IMR-90 (cell line): ENCODE data around the gene MINDY2. TPM values are rescaled to one million over a fixed set of nuclear protein-coding genes. Genes with fewer than 3 reads are reported as not detected.

Source experiments
- ATAC-seq: fragments of 200-7000 bp; cut with Tn5 transposase; 2 replicates; pipeline ENCODE4 v1.9.1; 2020; ENCODE audit warnings: low read depth, mild to moderate bottlenecking, moderate library complexity
- BruUV-seq: library from RNA; stranded (reverse); fragments of 400-500 nt; replicated peaks from 2 replicates; lab custom pipeline; 2021; lab: Mats Ljungman, UMichigan
- CTCF ChIA-PET: fragments of 300-600 bp; formaldehyde crosslinking; extraction: SDS; loops from one replicate; lab custom pipeline; 2021; ENCODE audit warnings: antibody characterized with exemption; lab: Yijun Ruan, JAX
- POLR2A ChIA-PET: fragments of 300-600 bp; sonication (Branson Sonifier 250); formaldehyde crosslinking; loops from one replicate; lab custom pipeline; 2022; ENCODE audit warnings: antibody characterized with exemption; ENCODE audit not compliant: unreplicated experiment; lab: Charles Lee
- DNase-seq: peaks from one replicate; pipeline ENCODE4 v3.0.0; 2013
- H2AFZ ChIP-seq: replicated peaks from 2 replicates; pipeline ENCODE3; 2013; ENCODE audit warnings: low read length, mild to moderate bottlenecking; ENCODE audit not compliant: poor library complexity
- H2AK5ac ChIP-seq: 2 replicates; pipeline ENCODE4 v1.6.1; 2013; ENCODE audit warnings: low read depth, low read length, inconsistent platforms
- H2AK9ac ChIP-seq: replicated peaks from 2 replicates; pipeline ENCODE3; 2013; ENCODE audit warnings: mild to moderate bottlenecking, low read depth, low read length, moderate library complexity; ENCODE audit not compliant: poor library complexity
- H2BK120ac ChIP-seq: 2 replicates; pipeline ENCODE4 v1.6.1; 2013; ENCODE audit warnings: low read depth, low read length, inconsistent platforms
- H2BK15ac ChIP-seq: 3 replicates; pipeline ENCODE4 v1.6.1; 2013; ENCODE audit warnings: low read depth, low read length, inconsistent platforms
- H2BK20ac ChIP-seq: 2 replicates; pipeline ENCODE4 v1.6.1; 2013; ENCODE audit warnings: low read depth, mild to moderate bottlenecking, inconsistent platforms, low read length, moderate library complexity
- H2BK5ac ChIP-seq: 2 replicates; pipeline ENCODE4 v1.6.1; 2013; ENCODE audit warnings: mild to moderate bottlenecking, low read depth, low read length, inconsistent platforms; ENCODE audit not compliant: poor library complexity, severe bottlenecking
- H3K14ac ChIP-seq: replicated peaks from 2 replicates; pipeline ENCODE4 v1.6.1; 2013; ENCODE audit warnings: low read depth, low read length, inconsistent platforms
- H3K18ac ChIP-seq: 2 replicates; pipeline ENCODE4 v1.6.1; 2013; ENCODE audit warnings: low read depth, low read length, control low read depth
- H3K23ac ChIP-seq: 2 replicates; pipeline ENCODE4 v1.6.1; 2013; ENCODE audit warnings: low read depth, low read length, inconsistent platforms
- H3K27ac ChIP-seq: 2 replicates; pipeline ENCODE4 v1.5.1; 2013; ENCODE audit warnings: mild to moderate bottlenecking, control low read depth, low read length; ENCODE audit not compliant: insufficient read depth
- H3K27me3 ChIP-seq: 2 replicates; pipeline ENCODE4 v1.6.1; 2013; ENCODE audit warnings: low read length; ENCODE audit not compliant: control insufficient read depth, insufficient read depth
- H3K36me3 ChIP-seq: 2 replicates; pipeline ENCODE4 v1.6.1; 2013; ENCODE audit warnings: low read length, mixed read lengths; ENCODE audit not compliant: control insufficient read depth, insufficient read depth
- H3K4ac ChIP-seq: 2 replicates; pipeline ENCODE4 v1.6.1; 2013; ENCODE audit warnings: low read depth, low read length, inconsistent platforms
- H3K4me1 ChIP-seq: 2 replicates; pipeline ENCODE4 v1.6.1; 2013; ENCODE audit warnings: low read length, mixed read lengths; ENCODE audit not compliant: control insufficient read depth, insufficient read depth
- H3K4me2 ChIP-seq: 2 replicates; pipeline ENCODE4 v1.6.1; 2013; ENCODE audit warnings: low read depth, mild to moderate bottlenecking, control low read depth, low read length, moderate library complexity
- H3K4me3 ChIP-seq: 2 replicates; pipeline ENCODE4 v1.5.1; 2013; ENCODE audit warnings: low read depth, mild to moderate bottlenecking, control low read depth, low read length, moderate library complexity; ENCODE audit not compliant: insufficient read depth
- H3K56ac ChIP-seq: 2 replicates; pipeline ENCODE4 v1.6.1; 2013; ENCODE audit warnings: low read length, inconsistent platforms; ENCODE audit not compliant: insufficient read depth; ENCODE audit errors: extremely low read depth
- H3K79me1 ChIP-seq, 2 experiments: 2 replicates each; pipeline ENCODE4 v1.6.1; 2013; ENCODE audit warnings: low read length in 2 of 2, inconsistent platforms in 1 of 2, low read depth in 1 of 2
- H3K9ac ChIP-seq: 2 replicates; pipeline ENCODE4 v1.6.1; 2013; ENCODE audit warnings: low read depth, low read length, control low read depth
- H3K9me1 ChIP-seq: 2 replicates; pipeline ENCODE4 v1.6.1; 2013; ENCODE audit warnings: low read length, inconsistent platforms; ENCODE audit not compliant: insufficient read depth
- H3K9me3 ChIP-seq: 2 replicates; pipeline ENCODE4 v1.6.1; 2013; ENCODE audit warnings: low read length; ENCODE audit not compliant: control insufficient read depth, insufficient read depth
- H4K20me1 ChIP-seq: 2 replicates; pipeline ENCODE4 v1.6.1; 2013; ENCODE audit warnings: low read length, inconsistent platforms; ENCODE audit not compliant: insufficient read depth
- H4K5ac ChIP-seq: 2 replicates; pipeline ENCODE4 v1.6.1; 2013; ENCODE audit warnings: mild to moderate bottlenecking, low read depth, low read length, control low read depth
- H4K8ac ChIP-seq, 2 experiments: 2 replicates each; pipeline ENCODE4 v1.6.1; 2013; ENCODE audit warnings: low read depth in 2 of 2, low read length in 2 of 2, control low read depth in 1 of 2, inconsistent platforms in 1 of 2
- H4K91ac ChIP-seq: 2 replicates; pipeline ENCODE4 v1.6.1; 2013; ENCODE audit warnings: low read depth, low read length, inconsistent platforms; ENCODE audit not compliant: insufficient read depth
- FOS ChIP-seq: fragments of 150-350 bp; IDR thresholded peaks from 2 replicates; pipeline ENCODE4 v1.6.1; 2016; ENCODE audit warnings: low read depth, low read length
- RFX5 ChIP-seq: IDR thresholded peaks from 2 replicates; pipeline ENCODE4 v1.8.0; 2012; ENCODE audit warnings: low read depth, mild to moderate bottlenecking, low read length, moderate library complexity
- WGBS, 2 experiments: methylation state at CpG; one replicate each; pipeline versions ENCODE4 v1.1.5 to v1.1.7; 2013; ENCODE audit warnings: missing lambda C conversion rate in 2 of 2; ENCODE audit not compliant: insufficient read length in 1 of 2; ENCODE audit errors: extremely low coverage in 2 of 2; 5-methylcytosine and 5-hydroxymethylcytosine counted together
- dilution Hi-C: fragments of 300-500 bp; cut with HindIII; formaldehyde crosslinking; loops from one replicate; pipeline ENCODE4 v1.14.3; 2018; ENCODE audit warnings: low sequenced_read_pairs; ENCODE audit not compliant: unreplicated experiment
- in situ Hi-C: fragments of 300-500 bp; cut with MboI; formaldehyde crosslinking; loops from 3 replicates; pipeline ENCODE4 v1.14.3; 2019; ENCODE audit warnings: low sequenced_read_pairs, inconsistent platforms, mixed read lengths
- intact Hi-C: fragments of 100-400 bp; cut with micrococcal nuclease; formaldehyde crosslinking; loops from 2 replicates; pipeline ENCODE4 v1.10.0; 2022
- polyA plus RNA-seq, 3 experiments: library from polyadenylated mRNA; depleted of rRNA; stranded (reverse); fragments of >200 nt; gene quantifications; 2 replicates each; pipeline ENCODE4 v1.2.3, GENCODE V29; 2012; ENCODE audit warnings: low replicate concordance in 1 of 3
- total RNA-seq: library from RNA; depleted of rRNA; stranded (reverse); fragments of >200 nt; gene quantifications from 2 replicates; pipeline ENCODE4 v1.2.3, GENCODE V29; 2012

Gene MINDY2
- total and polyA plus RNA-seq, 2 of the 4 experiments (the other 2 are of a cell fraction) = 4.0 to 9.3 TPM

DNA sequence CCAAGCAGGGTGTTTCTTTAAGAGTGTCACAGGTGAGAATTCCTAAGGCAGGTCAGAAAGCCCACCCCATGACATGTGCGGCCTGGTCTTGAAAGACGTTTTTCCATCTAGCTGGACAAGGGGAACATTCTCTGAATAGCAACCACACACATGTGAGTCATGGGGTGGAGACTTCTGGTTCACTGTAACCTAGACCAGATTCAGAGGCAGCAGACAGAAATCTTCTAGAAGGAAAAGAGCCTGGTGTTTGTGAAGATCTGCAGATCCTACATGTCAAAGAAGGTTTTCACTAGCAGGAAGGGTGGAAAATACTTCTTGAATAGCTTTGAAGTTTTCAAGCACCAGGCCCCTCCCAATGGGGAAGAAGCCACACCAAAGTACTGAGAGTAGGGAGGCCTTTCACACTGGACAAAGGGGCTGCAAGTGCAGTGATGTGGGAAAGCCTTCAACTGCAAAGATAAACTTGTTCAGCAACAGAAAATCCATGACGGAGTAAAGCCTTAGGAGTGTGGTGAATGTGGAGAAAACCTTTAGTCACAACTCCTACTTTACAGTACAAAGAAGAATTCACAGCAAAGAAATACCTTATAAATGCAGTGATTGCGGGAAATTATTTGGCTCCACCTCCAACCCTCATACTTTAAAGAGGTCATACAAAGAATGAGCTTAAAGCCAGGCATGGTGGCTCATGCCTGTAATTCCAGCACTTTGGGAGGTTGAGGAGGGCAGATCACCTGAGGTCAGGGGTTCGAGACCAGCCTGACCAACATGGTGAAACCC, 39.2 kb upstream of the MINDY2 start:
- in situ Hi-C loops = no loop called here
- H2AK9ac ChIP-seq = peak overlapping the region; percentile 44
- H3K9me1 ChIP-seq = peaks cover 12% of the 10 kb centered on the region
- no TSS peak for BruUV-seq
- H3K4me2 ChIP-seq = peak overlapping the region; percentile 73; the same call in 1 of the 2 replicates
- H3K79me1 ChIP-seq = peaks cover 8 to 74% of the 10 kb centered on the region in 2 experiments; a peak in 3 of 4 replicates
- dilution Hi-C loops = no loop called here
- CTCF ChIA-PET = interaction anchor here (0.7 kb wide), 1 partner anchor 272 kb away, joined by 3 read pairs; no protein-coding TSS in a partner anchor
- H3K9me3 ChIP-seq = no peaks in the 10 kb centered on the region
- H3K4me1 ChIP-seq = peaks cover 8% of the 10 kb centered on the region
- POLR2A ChIA-PET = no interaction called here
- peak overlapping the region; percentile 57; the same call in 1 of the 2 replicates for H2BK20ac ChIP-seq
- peak overlapping the region; percentile 21; the same call in 1 of the 2 replicates for H3K18ac ChIP-seq
- H4K5ac ChIP-seq = no peak overlapping the region
- ATAC-seq (peak; percentile 88), DNase-seq (peak; percentile 77)
- H3K36me3 ChIP-seq = peaks cover 3% of the 10 kb centered on the region; the same call in 1 of the 2 replicates
- H3K4me3 ChIP-seq = no peak overlapping the region
- peak overlapping the region; percentile 47 for H2BK120ac ChIP-seq
- H3K56ac ChIP-seq = peak overlapping the region; percentile 32
- peak overlapping the region; percentile 49 for H3K4ac ChIP-seq
- peak overlapping the region; percentile 85 for H2AK5ac ChIP-seq
- no peak overlapping the region for H3K9ac ChIP-seq
- peak overlapping the region; percentile 36; the same call in 1 of the 2 replicates for H3K14ac ChIP-seq
- TF ChIP-seq FOS (peak; percentile 35; the same call in 1 of the 2 replicates), RFX5 (no peak)
- H3K27me3 ChIP-seq = no peaks in the 10 kb centered on the region
- H2BK5ac ChIP-seq = peak overlapping the region; percentile 85
- H3K23ac ChIP-seq = 0 out of 2 replicates have a peak overlapping the region, but pooled peaks have one; percentile 35
- no CpG with 5 or more reads among the region's 5 CpGs for WGBS, 2 experiments
- H4K8ac ChIP-seq = peak overlapping the region in 1 of 2 experiments; percentile 6; a peak in 1 of 4 replicates
- peak overlapping the region; percentile 69 for H2AFZ ChIP-seq
- peak overlapping the region; percentile 49; the same call in 1 of the 3 replicates for H2BK15ac ChIP-seq
- H4K91ac ChIP-seq = peak overlapping the region; percentile 36; the same call in 1 of the 2 replicates
- peak overlapping the region; percentile 58 for H3K27ac ChIP-seq
- peaks cover 66% of the 10 kb centered on the region for H4K20me1 ChIP-seq
- intact Hi-C loops = no loop called here
